HG03139 (cell line): Measurements from ENCODE around the gene ZDHHC5.
"Not testable (repeated sequence)": the region's sequence is repeated elsewhere in the genome, so short reads cannot be mapped to it uniquely, and the experiment has no call there.

Experiments used
- ATAC-seq: cut with Tn5 transposase; IDR thresholded peaks from one replicate; pipeline ENCODE4 v1.9.1; 2021; ENCODE audit not compliant: unreplicated experiment

ZDHHC5 gene

GRCh38 chr11:57716726-57717125 is 48.8 kb downstream of the ZDHHC5 start:
- ATAC-seq = not testable (repeated sequence)

- no peak for ATAC-seq
Measured at GRCh38 chr11:57727185-57727584, 59.3 kb downstream of the ZDHHC5 start.

- ATAC-seq = no peak
Measured at GRCh38 chr11:57728829-57729228, 60.9 kb downstream of the ZDHHC5 start.

GRCh38 chr11:57729479-57729878 is 61.6 kb downstream of the ZDHHC5 start:
- no peak for ATAC-seq

GRCh38 chr11:57732661-57733060 is 64.7 kb downstream of the ZDHHC5 start:
- no peak for ATAC-seq

GRCh38 chr11:57735619-57736298 is 67.8 kb downstream of the ZDHHC5 start:
- no peak for ATAC-seq

- peak; percentile 90 for ATAC-seq
Measured at GRCh38 chr11:57741132-57742086, 73.5 kb downstream of the ZDHHC5 start, which contains the start of gene SELENOH. TSS of gene SELENOH (plus strand) at chr11:57741491. CDS start at chr11:57741596, 105 bp downstream.

- ATAC-seq = no peak
Measured at GRCh38 chr11:57742087-57742452, 74.2 kb downstream of the ZDHHC5 start.

- ATAC-seq = no peak
Measured at GRCh38 chr11:57744357-57744756, 76.4 kb downstream of the ZDHHC5 start.

GRCh38 chr11:57745206-57745605 is 77.3 kb downstream of the ZDHHC5 start:
- ATAC-seq = no peak

- ATAC-seq = no peak
Measured at GRCh38 chr11:57746920-57747319, 79.0 kb downstream of the ZDHHC5 start.
